WTC11 (cell line): ENCODE results near the gene GHRHR.

Experiments used
- ARID4B ChIP-seq: sonication (generic); formaldehyde crosslinking; IDR thresholded peaks from 2 replicates; pipeline ENCODE4 v1.8.0; 2023; ENCODE audit warnings: missing genetic modification reagents, mild to moderate bottlenecking, borderline replicate concordance
- ATF3 ChIP-seq: sonication (generic); formaldehyde crosslinking; conservative IDR thresholded peaks from 2 replicates; pipeline ENCODE4 v1.8.1; 2022; ENCODE audit warnings: mild to moderate bottlenecking, missing genetic modification reagents
- CBFB ChIP-seq: sonication (generic); formaldehyde crosslinking; IDR thresholded peaks from 2 replicates; pipeline ENCODE4 v1.8.1; 2022; ENCODE audit warnings: mild to moderate bottlenecking, low read depth, missing genetic modification reagents
- CTCF ChIP-seq: fragments of 200-600 bp; IDR thresholded peaks from 2 replicates; pipeline ENCODE4 v1.8.0; 2022; ENCODE audit warnings: antibody characterized with exemption
- E2F4 ChIP-seq: sonication (generic); formaldehyde crosslinking; IDR thresholded peaks from 2 replicates; pipeline ENCODE4 v1.8.1; 2022; ENCODE audit warnings: low read depth, mild to moderate bottlenecking, moderate library complexity, missing genetic modification reagents, borderline replicate concordance
- HMGXB4 ChIP-seq: sonication (generic); formaldehyde crosslinking; IDR thresholded peaks from 2 replicates; pipeline ENCODE4 v1.8.1; 2023; ENCODE audit warnings: mild to moderate bottlenecking, moderate library complexity, missing genetic modification reagents
- JUN ChIP-seq: sonication (generic); formaldehyde crosslinking; IDR thresholded peaks from 2 replicates; pipeline ENCODE4 v1.8.0; 2023; ENCODE audit warnings: mild to moderate bottlenecking, missing genetic modification reagents
- MAX ChIP-seq: sonication (generic); formaldehyde crosslinking; IDR thresholded peaks from 2 replicates; pipeline ENCODE4 v1.8.0; 2022; ENCODE audit warnings: mild to moderate bottlenecking, missing genetic modification reagents
- NR3C1 ChIP-seq: sonication (generic); formaldehyde crosslinking; conservative IDR thresholded peaks from 2 replicates; pipeline ENCODE4 v1.8.1; 2023; ENCODE audit warnings: low read depth, mild to moderate bottlenecking, missing genetic modification reagents
- PREB ChIP-seq: sonication (generic); formaldehyde crosslinking; IDR thresholded peaks from 2 replicates; pipeline ENCODE4 v1.8.1; 2022; ENCODE audit warnings: mild to moderate bottlenecking, missing genetic modification reagents, moderate library complexity, borderline replicate concordance
- USF2 ChIP-seq: sonication (generic); formaldehyde crosslinking; IDR thresholded peaks from 2 replicates; pipeline ENCODE4 v1.8.1; 2023; ENCODE audit warnings: mild to moderate bottlenecking, missing genetic modification reagents, moderate library complexity
- ZNF396 ChIP-seq: fragments of 250-450 bp; sonication (Bioruptor Pico); IDR thresholded peaks from 2 replicates; pipeline ENCODE4 v1.8.0; 2021; ENCODE audit warnings: mild to moderate bottlenecking, moderate library complexity, borderline replicate concordance

- TF ChIP-seq ATF3 (CRISPR knock-in tag) (no peak), CTCF (no peak), E2F4 (CRISPR knock-in tag) (no peak), HMGXB4 (no peak), ARID4B (CRISPR knock-in tag) (no peak), JUN (CRISPR knock-in tag) (no peak), CBFB (no peak), PREB (CRISPR knock-in tag) (no peak), USF2 (no peak), NR3C1 (no peak), MAX (no peak), ZNF396 (CRISPR knock-in tag) (no peak)
Measured at GRCh38 chr7:30925913-30926312, 37.8 kb upstream of the GHRHR start.
